ENCODE measurements around the gene MEF2D.

Gene MEF2D

DNA sequence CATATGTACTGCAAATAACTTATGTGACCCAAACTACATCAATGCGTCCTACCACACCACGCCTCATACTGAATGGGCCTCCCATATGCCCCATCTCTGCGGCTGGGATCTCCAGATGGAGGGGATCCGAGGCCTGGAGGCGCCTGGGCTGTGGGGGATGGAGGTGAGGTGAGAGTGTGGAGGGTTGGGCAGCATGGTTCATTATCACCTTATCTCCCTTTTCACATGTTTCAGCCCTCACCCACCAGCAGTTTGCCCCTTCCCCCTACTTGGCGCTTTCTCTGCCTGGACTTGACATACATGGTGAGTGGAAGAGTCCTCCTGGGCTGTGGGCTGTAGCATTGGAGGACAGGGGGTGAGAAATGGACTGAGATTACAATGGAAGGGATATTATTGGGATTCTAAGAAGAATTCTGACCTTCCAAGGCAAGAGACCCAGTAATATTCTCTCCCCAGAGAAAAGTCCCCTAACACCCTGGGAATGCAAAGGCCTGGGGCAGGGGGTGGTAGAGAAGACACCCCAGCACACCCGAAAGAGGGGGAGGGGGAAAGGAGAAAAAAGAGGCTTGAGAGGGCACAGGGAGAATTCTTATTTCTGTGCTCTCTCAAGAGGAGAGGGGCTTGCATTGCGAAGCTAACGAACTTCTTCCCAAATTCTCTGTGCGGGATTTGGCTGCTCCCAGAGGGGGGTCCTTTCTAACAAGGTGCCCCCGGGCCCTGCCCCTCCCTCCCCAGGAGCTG, 61.4 kb downstream of the MEF2D start:
- no peak overlapping the region for H3K4me3 ChIP-seq (replicated peaks; ENCODE audit: low read depth, low read length)
- TF ChIP-seq, protein P1, sequence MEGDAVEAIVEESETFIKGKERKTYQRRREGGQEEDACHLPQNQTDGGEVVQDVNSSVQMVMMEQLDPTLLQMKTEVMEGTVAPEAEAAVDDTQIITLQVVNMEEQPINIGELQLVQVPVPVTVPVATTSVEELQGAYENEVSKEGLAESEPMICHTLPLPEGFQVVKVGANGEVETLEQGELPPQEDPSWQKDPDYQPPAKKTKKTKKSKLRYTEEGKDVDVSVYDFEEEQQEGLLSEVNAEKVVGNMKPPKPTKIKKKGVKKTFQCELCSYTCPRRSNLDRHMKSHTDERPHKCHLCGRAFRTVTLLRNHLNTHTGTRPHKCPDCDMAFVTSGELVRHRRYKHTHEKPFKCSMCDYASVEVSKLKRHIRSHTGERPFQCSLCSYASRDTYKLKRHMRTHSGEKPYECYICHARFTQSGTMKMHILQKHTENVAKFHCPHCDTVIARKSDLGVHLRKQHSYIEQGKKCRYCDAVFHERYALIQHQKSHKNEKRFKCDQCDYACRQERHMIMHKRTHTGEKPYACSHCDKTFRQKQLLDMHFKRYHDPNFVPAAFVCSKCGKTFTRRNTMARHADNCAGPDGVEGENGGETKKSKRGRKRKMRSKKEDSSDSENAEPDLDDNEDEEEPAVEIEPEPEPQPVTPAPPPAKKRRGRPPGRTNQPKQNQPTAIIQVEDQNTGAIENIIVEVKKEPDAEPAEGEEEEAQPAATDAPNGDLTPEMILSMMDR (IDR thresholded peaks at IDR 0.05; ENCODE audit: low read length, missing control alignments) = no peak
- DNase-seq (ENCODE audit: low read depth) = no peak

DNA sequence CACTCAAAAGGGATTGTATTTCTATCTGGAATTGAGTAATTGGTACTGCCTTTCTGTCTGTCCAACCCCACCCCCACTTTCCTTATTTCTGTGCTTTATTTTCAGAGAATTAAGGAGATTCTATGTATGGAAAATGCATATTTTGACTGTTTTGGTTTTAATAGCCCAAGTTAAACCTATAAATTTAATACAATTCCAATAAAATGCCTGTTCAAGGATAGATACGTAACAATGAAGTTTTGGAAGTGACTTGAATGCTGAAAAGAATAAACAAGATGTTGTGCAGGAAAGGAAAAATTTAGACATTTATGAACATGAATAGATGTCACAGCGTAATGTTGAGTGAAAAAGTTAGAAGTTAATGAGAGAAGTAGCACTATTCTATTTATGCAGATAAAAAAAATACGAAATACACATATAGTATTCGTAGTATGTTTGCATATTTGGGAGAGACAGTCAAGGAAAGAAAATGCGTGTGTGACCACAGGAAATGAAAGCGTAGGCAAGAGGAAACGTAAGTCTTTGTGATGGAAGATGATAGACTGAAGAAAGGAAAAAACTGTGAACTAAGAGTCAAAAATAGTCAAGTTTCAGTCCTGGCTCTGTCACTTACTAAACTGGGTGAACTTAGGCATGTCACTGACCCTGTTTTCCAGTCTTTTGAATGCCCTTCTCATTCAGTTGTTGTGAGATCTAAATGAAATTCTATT, 62.1 kb downstream of the MEF2D start:
- TF ChIP-seq, protein P1 (IDR thresholded peaks at IDR 0.05; ENCODE audit: low read length, missing control alignments) = no peak
- no peak overlapping the region for H3K4me3 ChIP-seq (replicated peaks; ENCODE audit: low read depth, low read length)
- no peak for DNase-seq (ENCODE audit: low read depth)

DNA sequence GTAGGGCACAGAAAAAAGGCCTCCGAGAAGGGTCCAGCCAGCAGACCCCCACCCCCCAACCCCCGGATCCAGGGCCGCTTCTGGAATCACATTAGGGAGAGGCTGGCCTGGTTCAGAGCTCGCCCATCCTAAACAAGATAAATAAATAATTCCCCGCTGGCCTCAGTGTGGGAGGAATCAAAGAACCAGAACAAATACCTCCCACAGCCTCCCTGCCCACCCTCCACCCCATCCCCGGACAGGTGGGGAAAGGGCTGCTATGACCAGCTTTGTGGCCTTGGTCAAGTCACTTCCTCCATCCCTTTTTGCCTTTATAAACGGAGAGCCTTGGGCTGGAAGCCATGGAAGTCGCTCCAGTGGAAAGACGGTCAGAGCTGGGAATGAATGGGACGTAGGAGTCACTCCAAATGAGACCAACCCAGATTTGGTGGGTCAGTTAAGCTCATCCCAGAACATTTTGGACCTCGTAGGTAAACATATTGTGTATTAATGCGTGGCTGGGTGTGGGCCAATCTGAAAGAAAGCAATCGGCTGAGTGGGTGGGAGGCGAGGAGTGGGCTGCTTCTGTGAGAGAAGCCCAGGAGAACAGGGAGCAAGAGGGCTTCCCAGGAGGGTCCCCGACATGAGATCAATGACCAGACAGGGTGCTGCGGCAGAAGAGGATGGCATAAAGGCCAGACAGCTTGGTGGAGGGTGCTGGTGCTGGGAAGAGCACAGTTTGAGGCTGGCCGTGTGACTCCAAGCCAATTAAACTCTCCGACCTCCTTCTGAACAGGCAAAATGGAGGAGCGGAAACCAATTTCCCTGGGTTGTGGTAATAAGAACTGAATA, 63.3 kb downstream of the MEF2D start:
- no peak for DNase-seq (ENCODE audit: low read depth)
- TF ChIP-seq, protein P1 (IDR thresholded peaks at IDR 0.05; ENCODE audit: low read length, missing control alignments) = no peak
- H3K4me3 ChIP-seq (replicated peaks; ENCODE audit: low read depth, low read length) = no peak overlapping the region

DNA sequence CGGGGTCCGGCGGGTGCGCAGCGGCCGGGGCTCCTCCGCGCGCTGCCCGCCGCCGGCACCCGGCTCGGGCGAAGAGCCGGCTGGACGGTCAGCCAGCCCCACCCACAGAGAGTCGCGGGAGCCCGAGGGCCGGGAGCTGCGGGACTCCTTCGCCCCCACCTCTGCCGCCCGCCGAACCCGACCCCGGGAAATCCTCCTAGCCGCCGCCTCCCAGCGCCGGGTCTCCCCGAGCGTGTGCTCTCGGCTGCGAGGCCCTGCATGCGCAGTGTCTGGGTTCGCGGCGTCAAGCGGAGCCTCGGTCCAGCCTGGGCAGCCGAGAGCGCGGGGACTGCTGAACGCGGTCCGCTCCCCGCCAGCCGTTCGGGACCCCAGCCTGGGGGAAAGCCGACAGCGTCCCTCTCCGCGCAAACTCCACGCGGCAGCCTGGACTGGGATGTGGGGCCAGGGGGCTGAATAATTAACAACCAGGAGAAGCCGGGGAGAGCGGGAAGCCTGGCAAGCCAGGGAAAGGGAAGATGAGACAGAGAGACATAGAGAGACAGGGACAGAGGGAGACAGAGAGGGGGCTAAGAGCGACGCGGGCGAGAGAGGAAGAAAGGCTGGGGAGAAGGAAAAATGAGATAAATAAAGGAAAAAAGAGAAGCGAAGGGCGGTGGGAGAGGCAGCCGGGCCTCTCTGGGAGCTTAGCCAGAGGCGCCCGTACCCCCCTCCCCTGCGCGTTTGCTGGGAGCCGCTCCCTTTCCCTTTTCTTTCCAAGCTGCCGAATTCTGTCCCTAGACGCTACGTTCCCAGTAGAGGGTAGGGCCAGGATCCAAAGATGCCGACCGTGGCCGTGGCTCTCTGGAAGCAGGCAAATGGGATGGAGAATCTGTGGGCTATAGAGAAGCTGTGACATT, 64.2 kb downstream of the MEF2D start:
- H3K4me3 ChIP-seq (replicated peaks; ENCODE audit: low read depth, low read length) = no peak overlapping the region
- DNase-seq (ENCODE audit: low read depth) = no peak
- TF ChIP-seq, protein P1 (IDR thresholded peaks at IDR 0.05; ENCODE audit: low read length, missing control alignments) = no peak

DNA sequence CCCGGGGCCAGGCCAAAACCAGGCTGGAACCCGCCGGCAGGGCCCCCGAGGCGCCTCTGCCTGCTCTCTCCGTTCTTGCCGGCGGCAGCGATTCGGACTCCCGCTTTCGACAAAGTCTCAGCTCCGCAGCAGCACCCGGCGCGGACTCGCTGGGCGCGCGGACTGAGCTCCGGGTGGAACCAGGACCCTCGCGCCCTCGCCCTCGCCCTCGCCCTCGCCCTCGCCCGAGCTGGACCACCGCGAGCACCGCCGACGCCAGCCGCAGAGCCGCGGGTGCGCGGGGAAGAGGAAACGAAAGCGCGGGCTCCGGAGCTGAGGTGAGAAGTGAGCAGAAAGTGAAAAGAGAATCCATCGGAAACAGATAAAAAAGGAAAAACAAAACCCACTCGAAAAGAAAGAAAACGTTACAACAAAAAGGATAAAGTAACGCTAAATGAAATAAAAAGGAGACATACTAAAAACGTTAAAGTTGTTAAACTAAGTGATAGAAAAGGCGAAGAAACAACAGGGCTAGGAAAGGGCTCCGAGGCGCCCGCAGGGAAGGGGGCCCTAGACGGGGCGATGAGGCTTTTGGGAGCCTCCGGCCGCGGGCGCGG, 64.9 kb downstream of the MEF2D start:
- DNase-seq (ENCODE audit: low read depth) = no peak
- no peak overlapping the region for H3K4me3 ChIP-seq (replicated peaks; ENCODE audit: low read depth, low read length)
- TF ChIP-seq, protein P1 (IDR thresholded peaks at IDR 0.05; ENCODE audit: low read length, missing control alignments) = no peak

All from fibroblast of pulmonary artery (primary cell).